Right lobe of liver (tissue), 4 donors: ENCODE data around the gene VAV3.

Experiments used
- CTCF ChIP-seq, 4 donors: fragments of 200-600 bp in 3 of 4; fragments of 450-650 bp in 1 of 4; IDR thresholded peaks; one replicate each; pipeline versions ENCODE4 v1.5.1 to v1.8.0; 2016 to 2022; ENCODE audit warnings: antibody characterized with exemption in 4 of 4, mild to moderate bottlenecking in 2 of 4
- POLR2A ChIP-seq: fragments of 450-650 bp; IDR thresholded peaks from one replicate; pipeline ENCODE4 v1.6.1; 2017; ENCODE audit warnings: antibody characterized with exemption, mild to moderate bottlenecking
- donor health status: DM: no; HTN: no; CAD: no.
- donor health status: DM: no; HTN: no; CAD: no.
- donor health status: DM: no; HTN: yes; CAD: no.

DNA sequence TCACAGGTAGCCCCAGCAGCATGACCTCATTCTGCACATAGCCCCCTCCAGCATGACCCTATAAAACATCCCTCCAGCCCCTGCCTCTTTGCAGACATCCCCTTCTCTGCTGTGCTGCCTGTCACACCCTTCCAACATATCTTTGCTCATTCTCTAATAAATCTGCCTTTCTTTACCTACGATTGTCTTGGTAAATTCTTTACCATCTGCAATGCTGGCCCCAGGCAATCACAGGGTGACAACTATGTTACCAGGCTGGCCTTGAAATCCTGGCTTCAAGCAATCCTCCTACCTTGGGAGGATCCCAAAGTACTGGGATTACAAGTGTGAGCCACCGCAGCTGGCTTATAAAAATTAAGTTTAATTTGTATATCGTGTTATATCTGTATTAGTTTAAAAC, 134.5 kb downstream of the VAV3 start:
- no peak for TF ChIP-seq CTCF (IDR thresholded peaks at IDR 0.05)
- TF ChIP-seq POLR2A = no peak
